ENCODE results near the gene GTF2H2.
"Not testable (repeated sequence)": the region's sequence is repeated elsewhere in the genome, so short reads cannot be mapped to it uniquely, and the experiment has no call there.

DNA sequence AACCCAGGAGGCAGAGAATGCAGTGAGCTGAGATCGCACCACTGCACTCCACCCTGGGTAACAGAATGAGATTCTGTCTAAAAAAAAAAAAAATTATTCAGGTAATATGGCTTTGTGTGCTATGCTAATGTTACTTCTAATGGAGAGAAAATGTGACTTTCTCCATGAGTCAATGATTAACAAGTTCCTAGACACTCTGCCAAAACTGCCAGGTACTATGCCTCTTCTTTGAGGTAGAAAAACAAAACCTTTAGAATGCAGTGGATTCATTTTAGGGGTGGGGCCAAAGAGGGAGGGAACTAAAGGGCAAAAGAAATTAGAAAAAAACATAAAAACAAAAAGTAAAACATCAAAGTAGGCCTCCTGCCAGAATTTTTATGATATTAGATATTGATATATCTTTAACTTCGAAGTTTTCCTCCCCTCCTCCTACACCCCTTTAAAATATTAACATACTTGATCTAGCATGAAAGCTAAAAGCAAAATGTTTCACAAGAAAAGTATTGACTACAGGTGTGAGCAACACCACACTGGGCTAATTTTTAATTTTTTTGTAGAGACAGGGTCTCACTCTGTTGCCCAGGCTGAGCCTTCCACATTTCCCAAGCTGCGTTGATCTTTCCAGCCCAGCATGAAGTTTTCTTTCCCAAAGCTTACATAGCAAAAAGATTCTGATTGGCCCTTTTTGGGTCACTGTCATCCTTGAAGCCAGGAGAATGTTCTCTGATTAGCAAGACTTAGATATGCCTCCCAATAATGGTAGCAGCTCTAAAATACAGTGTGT lies 17.0 kb upstream of the GTF2H2 start:
- TF ChIP-seq, protein P1, sequence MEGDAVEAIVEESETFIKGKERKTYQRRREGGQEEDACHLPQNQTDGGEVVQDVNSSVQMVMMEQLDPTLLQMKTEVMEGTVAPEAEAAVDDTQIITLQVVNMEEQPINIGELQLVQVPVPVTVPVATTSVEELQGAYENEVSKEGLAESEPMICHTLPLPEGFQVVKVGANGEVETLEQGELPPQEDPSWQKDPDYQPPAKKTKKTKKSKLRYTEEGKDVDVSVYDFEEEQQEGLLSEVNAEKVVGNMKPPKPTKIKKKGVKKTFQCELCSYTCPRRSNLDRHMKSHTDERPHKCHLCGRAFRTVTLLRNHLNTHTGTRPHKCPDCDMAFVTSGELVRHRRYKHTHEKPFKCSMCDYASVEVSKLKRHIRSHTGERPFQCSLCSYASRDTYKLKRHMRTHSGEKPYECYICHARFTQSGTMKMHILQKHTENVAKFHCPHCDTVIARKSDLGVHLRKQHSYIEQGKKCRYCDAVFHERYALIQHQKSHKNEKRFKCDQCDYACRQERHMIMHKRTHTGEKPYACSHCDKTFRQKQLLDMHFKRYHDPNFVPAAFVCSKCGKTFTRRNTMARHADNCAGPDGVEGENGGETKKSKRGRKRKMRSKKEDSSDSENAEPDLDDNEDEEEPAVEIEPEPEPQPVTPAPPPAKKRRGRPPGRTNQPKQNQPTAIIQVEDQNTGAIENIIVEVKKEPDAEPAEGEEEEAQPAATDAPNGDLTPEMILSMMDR (IDR thresholded peaks at IDR 0.05), result not testable (repeated sequence)
- TF ChIP-seq POLR2AphosphoS5, POLR2A (IDR thresholded peaks at IDR 0.05): not testable (repeated sequence)
